K562 (cell line): Measurements from ENCODE around the gene CDCP1. TPM values are rescaled to one million over a fixed set of nuclear protein-coding genes. Genes with fewer than 3 reads are reported as not detected.

Experiments
- ATAC-seq: fragments of 200-7000 bp; cut with Tn5 transposase; 3 replicates; pipeline ENCODE4 v1.9.1; 2020; ENCODE audit warnings: moderate library complexity
- BruUV-seq: library from RNA; stranded (reverse); fragments of 400-500 nt; replicated peaks from 2 replicates; lab custom pipeline; 2021; lab: Mats Ljungman, UMichigan
- CTCF ChIA-PET: fragments of 300-600 bp; formaldehyde crosslinking; extraction: SDS; loops from one replicate; lab custom pipeline; 2021; ENCODE audit warnings: low intra/inter-chr PET ratio; lab: Yijun Ruan, JAX
- POLR2A ChIA-PET: fragments of 300-600, 350-650 bp; sonication (Branson Sonifier 250); formaldehyde crosslinking; extraction: SDS; loops from one replicate; lab custom pipeline; 2021; ENCODE audit warnings: antibody characterized with exemption, inconsistent platforms; lab: Yijun Ruan, JAX
- DNase-seq, 4 experiments: peaks; one replicate each; pipeline versions ENCODE4 v3.0.0 to v3.0.0-alpha.2; 2011 to 2018; ENCODE audit warnings: low spot score in 3 of 4, mixed read lengths in 3 of 4; ENCODE audit errors: extremely low read depth in 1 of 4
- FAIRE-seq: peaks from 2 replicates; lab custom pipeline; 2011; peaks lifted over from hg19 to GRCh38; lab: Jason Lieb, UNC
- H2AFZ ChIP-seq: 2 replicates; pipeline ENCODE4 v1.6.0; 2011; ENCODE audit warnings: low read depth, low read length, control low read depth, inconsistent platforms
- H3K27ac ChIP-seq: fragments of 200-600 bp; 3 replicates; pipeline ENCODE4 v1.8.0; 2011; ENCODE audit warnings: low read depth, mild to moderate bottlenecking, control low read depth, inconsistent platforms, low read length, moderate library complexity, mixed read lengths; ENCODE audit errors: extremely low read depth
- H3K27me3 ChIP-seq, 2 experiments: fragments of 300-600 bp in 1 of 2; 2 replicates in 1 of 2; 3 replicates in 1 of 2; pipeline versions ENCODE4 v1.6.0 to v1.8.0; 2011; ENCODE audit warnings: inconsistent platforms in 2 of 2, low read length in 2 of 2, mild to moderate bottlenecking in 1 of 2, mixed read lengths in 1 of 2, moderate library complexity in 1 of 2; ENCODE audit not compliant: control insufficient read depth in 2 of 2, insufficient read depth in 2 of 2
- H3K36me3 ChIP-seq: fragments of 300-600 bp; 3 replicates; pipeline ENCODE4 v1.8.0; 2011; ENCODE audit warnings: mild to moderate bottlenecking, low read length, inconsistent platforms; ENCODE audit not compliant: control insufficient read depth, insufficient read depth
- H3K4me1 ChIP-seq, 2 experiments: fragments of 200-600 bp in 1 of 2; replicated peaks in 1 of 2; 2 replicates in 1 of 2; 3 replicates in 1 of 2; pipeline versions ENCODE4 v1.5.1 to v1.8.0; 2011; ENCODE audit warnings: inconsistent platforms in 2 of 2, low read length in 2 of 2, mild to moderate bottlenecking in 1 of 2, mixed read lengths in 1 of 2, moderate library complexity in 1 of 2; ENCODE audit not compliant: control insufficient read depth in 2 of 2, insufficient read depth in 2 of 2
- H3K4me2 ChIP-seq: 2 replicates; pipeline ENCODE4 v1.6.1; 2011; ENCODE audit warnings: low read length, control low read depth, inconsistent platforms, mixed read lengths; ENCODE audit not compliant: insufficient read depth
- H3K4me3 ChIP-seq: fragments of 200-600 bp; sonication (generic), shearing (Covaris generic); 2 replicates; pipeline ENCODE4 v1.5.1; 2016; ENCODE audit warnings: control low read depth, inconsistent platforms
- H3K79me2 ChIP-seq: fragments of 200-600 bp; 3 replicates; pipeline ENCODE4 v1.8.0; 2011; ENCODE audit warnings: low read length, inconsistent platforms; ENCODE audit not compliant: control insufficient read depth, insufficient read depth
- H3K9ac ChIP-seq, 2 experiments: 2 replicates each; pipeline versions ENCODE4 v1.6.0 to v1.6.1; 2011; ENCODE audit warnings: low read depth in 2 of 2, low read length in 2 of 2, control low read depth in 1 of 2, inconsistent platforms in 1 of 2, mild to moderate bottlenecking in 1 of 2, mixed read lengths in 1 of 2; ENCODE audit not compliant: insufficient read depth in 1 of 2
- H3K9me1 ChIP-seq: one replicate; pipeline ENCODE4 v1.6.0; 2011; ENCODE audit warnings: inconsistent platforms, mild to moderate bottlenecking, low read length, moderate library complexity; ENCODE audit not compliant: control insufficient read depth, insufficient read depth
- H3K9me3 ChIP-seq: replicated peaks from 2 replicates; pipeline ENCODE4 v1.5.1; 2011; ENCODE audit warnings: low read depth, low read length, inconsistent platforms; ENCODE audit not compliant: control insufficient read depth, insufficient read depth
- H4K20me1 ChIP-seq: replicated peaks from 2 replicates; pipeline ENCODE4 v1.6.1; 2011; ENCODE audit warnings: low read length, inconsistent platforms, mixed read lengths; ENCODE audit not compliant: control insufficient read depth, insufficient read depth
- BACH1 ChIP-seq: fragments of 200-800 bp; sonication (Bioruptor generic); IDR thresholded peaks from 2 replicates; pipeline ENCODE4 v1.6.1; 2016; ENCODE audit warnings: missing genetic modification characterization, missing compliant biosample characterization
- ETV6 ChIP-seq, 3 experiments: fragments of 150-350 bp in 1 of 3; sonication (generic) in 1 of 3; formaldehyde crosslinking in 1 of 3; IDR thresholded peaks; 2 replicates each; pipeline versions ENCODE4 v1.6.1 to v1.8.0; 2014 to 2022; ENCODE audit warnings: borderline replicate concordance in 2 of 3, low read depth in 2 of 3, antibody characterized with exemption in 1 of 3, low read length in 1 of 3, mild to moderate bottlenecking in 1 of 3, missing genetic modification reagents in 1 of 3
- GTF2A2 ChIP-seq: IDR thresholded peaks from 2 replicates; pipeline ENCODE4 v1.6.1; 2016; ENCODE audit warnings: mild to moderate bottlenecking, missing genetic modification characterization, missing compliant biosample characterization
- MIER1 ChIP-seq: fragments of 450-650 bp; IDR thresholded peaks from 2 replicates; pipeline ENCODE4 v1.6.1; 2016; ENCODE audit warnings: antibody characterized with exemption, mild to moderate bottlenecking, low read depth
- POLR2G ChIP-seq: fragments of 200-400 bp; formaldehyde crosslinking; IDR thresholded peaks from 2 replicates; pipeline ENCODE4 v1.6.1; 2017; ENCODE audit warnings: low read depth, mild to moderate bottlenecking, antibody characterized with exemption, low read length, moderate library complexity
- SAP30 ChIP-seq: fragments of 200-600 bp; sonication (generic); IDR thresholded peaks from 2 replicates; pipeline ENCODE4 v1.6.1; 2012; ENCODE audit warnings: borderline replicate concordance, low read depth, mild to moderate bottlenecking, moderate library complexity, low read length, control low read depth, inconsistent platforms; ENCODE audit not compliant: insufficient read depth, poor library complexity, severe bottlenecking
- SRSF9 ChIP-seq: fragments of 200-400 bp; formaldehyde crosslinking; IDR thresholded peaks from 2 replicates; pipeline ENCODE4 v1.6.1; 2017; ENCODE audit warnings: low read depth, low read length, borderline replicate concordance
- ZNF184 ChIP-seq: sonication (generic); formaldehyde crosslinking; IDR thresholded peaks from 2 replicates; pipeline ENCODE4 v1.5.0; 2020; ENCODE audit warnings: missing genetic modification reagents
- ZNF431 ChIP-seq: sonication (generic); formaldehyde crosslinking; IDR thresholded peaks from 2 replicates; pipeline ENCODE4 v1.8.0; 2022; ENCODE audit warnings: mild to moderate bottlenecking, missing genetic modification reagents
- WGBS: fragments of 100-300 bp; shearing (Covaris generic); methylation state at CpG from one replicate; pipeline ENCODE4 v1.1.6; 2016; ENCODE audit warnings: low coverage, mixed read lengths; ENCODE audit not compliant: insufficient coverage; ENCODE audit errors: missing lambda C conversion rate; 5-methylcytosine and 5-hydroxymethylcytosine counted together
- in situ Hi-C: fragments of 300-500 bp; cut with MboI; formaldehyde crosslinking; loops from 4 replicates; pipeline ENCODE4 v1.15.0; 2018; ENCODE audit warnings: inconsistent platforms, mixed read lengths
- intact Hi-C: fragments of 100-400 bp; cut with micrococcal nuclease; formaldehyde crosslinking; loops from 2 replicates; pipeline ENCODE4 v1.14.2; 2022
- polyA plus RNA-seq, 8 experiments: library from polyadenylated mRNA; depleted of rRNA in 4 of 8; stranded (reverse) in 5 of 8; unstranded in 3 of 8; fragments of >200 nt; fragmentation: Nextera tagmentation in 2 of 8; fragmentation: Illumina TruSeq in 1 of 8; extraction: Ambion mirVana in 2 of 8; extraction: Trizol in 1 of 8; gene quantifications; 2 replicates each; pipeline versions ENCODE4 v1.2.1 to v1.2.3, GENCODE V29; 2011 to 2014; ENCODE audit warnings: inconsistent platforms in 1 of 8, missing spikeins in 1 of 8
- total RNA-seq, 7 experiments: library from RNA; depleted of rRNA in 6 of 7; stranded (reverse); fragments of >200 nt in 6 of 7; fragmentation: Illumina TruSeq in 2 of 7; extraction: Trizol in 2 of 7; gene quantifications; 2 replicates each; pipeline versions ENCODE4 v1.2.1 to v1.2.3, GENCODE V29; 2011 to 2021; ENCODE audit warnings: low replicate concordance in 1 of 7
- TF ChIP-seq, protein P1 (sequence below): fragments of 450-650 bp; IDR thresholded peaks from 2 replicates; pipeline ENCODE4 v1.6.1; 2017; ENCODE audit warnings: antibody characterized with exemption, mild to moderate bottlenecking
- TF ChIP-seq, protein P2 (sequence below): sonication (generic); formaldehyde crosslinking; IDR thresholded peaks from 2 replicates; pipeline ENCODE4 v1.8.0; 2022; ENCODE audit warnings: mild to moderate bottlenecking, missing genetic modification reagents, borderline replicate concordance
- TF ChIP-seq, protein P3 (sequence below): fragments of 450-650 bp; formaldehyde crosslinking; IDR thresholded peaks from 2 replicates; pipeline ENCODE4 v1.4.0; 2022; ENCODE audit warnings: mild to moderate bottlenecking, moderate library complexity

CDCP1 gene
- total and polyA plus RNA-seq, 9 of the 15 experiments (the other 6 are each of a cell fraction or from before 2014, with no cell fraction given) = 3.9 to 16.4 (median 5.2) TPM

DNA sequence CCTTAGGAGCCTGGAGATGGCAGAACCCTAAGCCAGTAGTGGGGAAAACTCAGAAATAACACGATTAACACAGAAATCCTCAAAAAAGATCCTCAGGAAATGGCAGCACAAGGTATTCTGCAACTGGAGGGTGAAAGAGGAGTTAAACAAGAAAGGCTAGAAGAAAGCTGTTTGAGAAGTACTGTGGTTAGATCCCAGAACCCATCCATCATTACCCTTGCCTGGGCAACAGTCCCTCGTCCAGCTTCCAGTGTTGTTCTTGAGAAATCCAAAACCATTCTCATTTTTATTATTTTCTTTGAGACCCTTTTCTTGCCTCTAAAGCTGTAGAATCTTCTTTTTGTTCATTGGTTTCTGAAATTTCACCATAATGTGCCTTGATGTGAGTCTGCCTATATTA lies 2.7 kb upstream of the CDCP1 start:
- CTCF ChIA-PET = no interaction called here

More for the DNA sequence above, 2.7 kb upstream of the CDCP1 start:
- Histone ChIP-seq H4K20me1 (no peaks in the 10 kb centered on the region), H3K9me3 (peaks cover 4% of the 10 kb centered on the region), H3K36me3 (no peaks in the 10 kb centered on the region), H3K27ac (no peak overlapping the region), H3K27me3 (no peaks in the 10 kb centered on the region), H3K4me3 (no peak overlapping the region), H2AFZ (no peak overlapping the region)
- in situ Hi-C loops = no loop called here
- WGBS = 29% methylated on average over 2 of the region's 2 CpGs
- ATAC-seq (no peak), FAIRE-seq (no peak)
- intact Hi-C loops = no loop called here
- POLR2A ChIA-PET = interaction anchor here (0.9 to 1.5 kb wide), 4 partner anchors 9 to 43 kb away, joined by 3 to 7 read pairs (median 4); no protein-coding TSS in a partner anchor
- TF ChIP-seq SRSF9 (no peak), MIER1 (no peak), ETV6 (IDR thresholded peaks at IDR 0.05; ENCODE audit: borderline replicate concordance in 1 of 2, low read depth in 2 of 2, low read length in 1 of 2) (no peak), ETV6 (CRISPR knock-in tag; IDR thresholded peaks at IDR 0.05; ENCODE audit: borderline replicate concordance) (no peak), BACH1 (tag) (no peak), SAP30 (no peak), ZNF431 (CRISPR knock-in tag) (no peak), GTF2A2 (tag) (no peak), POLR2G (no peak), ZNF184 (no peak)
- TF ChIP-seq, protein P1, sequence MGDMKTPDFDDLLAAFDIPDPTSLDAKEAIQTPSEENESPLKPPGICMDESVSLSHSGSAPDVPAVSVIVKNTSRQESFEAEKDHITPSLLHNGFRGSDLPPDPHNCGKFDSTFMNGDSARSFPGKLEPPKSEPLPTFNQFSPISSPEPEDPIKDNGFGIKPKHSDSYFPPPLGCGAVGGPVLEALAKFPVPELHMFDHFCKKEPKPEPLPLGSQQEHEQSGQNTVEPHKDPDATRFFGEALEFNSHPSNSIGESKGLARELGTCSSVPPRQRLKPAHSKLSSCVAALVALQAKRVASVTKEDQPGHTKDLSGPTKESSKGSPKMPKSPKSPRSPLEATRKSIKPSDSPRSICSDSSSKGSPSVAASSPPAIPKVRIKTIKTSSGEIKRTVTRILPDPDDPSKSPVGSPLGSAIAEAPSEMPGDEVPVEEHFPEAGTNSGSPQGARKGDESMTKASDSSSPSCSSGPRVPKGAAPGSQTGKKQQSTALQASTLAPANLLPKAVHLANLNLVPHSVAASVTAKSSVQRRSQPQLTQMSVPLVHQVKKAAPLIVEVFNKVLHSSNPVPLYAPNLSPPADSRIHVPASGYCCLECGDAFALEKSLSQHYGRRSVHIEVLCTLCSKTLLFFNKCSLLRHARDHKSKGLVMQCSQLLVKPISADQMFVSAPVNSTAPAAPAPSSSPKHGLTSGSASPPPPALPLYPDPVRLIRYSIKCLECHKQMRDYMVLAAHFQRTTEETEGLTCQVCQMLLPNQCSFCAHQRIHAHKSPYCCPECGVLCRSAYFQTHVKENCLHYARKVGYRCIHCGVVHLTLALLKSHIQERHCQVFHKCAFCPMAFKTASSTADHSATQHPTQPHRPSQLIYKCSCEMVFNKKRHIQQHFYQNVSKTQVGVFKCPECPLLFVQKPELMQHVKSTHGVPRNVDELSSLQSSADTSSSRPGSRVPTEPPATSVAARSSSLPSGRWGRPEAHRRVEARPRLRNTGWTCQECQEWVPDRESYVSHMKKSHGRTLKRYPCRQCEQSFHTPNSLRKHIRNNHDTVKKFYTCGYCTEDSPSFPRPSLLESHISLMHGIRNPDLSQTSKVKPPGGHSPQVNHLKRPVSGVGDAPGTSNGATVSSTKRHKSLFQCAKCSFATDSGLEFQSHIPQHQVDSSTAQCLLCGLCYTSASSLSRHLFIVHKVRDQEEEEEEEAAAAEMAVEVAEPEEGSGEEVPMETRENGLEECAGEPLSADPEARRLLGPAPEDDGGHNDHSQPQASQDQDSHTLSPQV = no peak
- TF ChIP-seq, protein P2, sequence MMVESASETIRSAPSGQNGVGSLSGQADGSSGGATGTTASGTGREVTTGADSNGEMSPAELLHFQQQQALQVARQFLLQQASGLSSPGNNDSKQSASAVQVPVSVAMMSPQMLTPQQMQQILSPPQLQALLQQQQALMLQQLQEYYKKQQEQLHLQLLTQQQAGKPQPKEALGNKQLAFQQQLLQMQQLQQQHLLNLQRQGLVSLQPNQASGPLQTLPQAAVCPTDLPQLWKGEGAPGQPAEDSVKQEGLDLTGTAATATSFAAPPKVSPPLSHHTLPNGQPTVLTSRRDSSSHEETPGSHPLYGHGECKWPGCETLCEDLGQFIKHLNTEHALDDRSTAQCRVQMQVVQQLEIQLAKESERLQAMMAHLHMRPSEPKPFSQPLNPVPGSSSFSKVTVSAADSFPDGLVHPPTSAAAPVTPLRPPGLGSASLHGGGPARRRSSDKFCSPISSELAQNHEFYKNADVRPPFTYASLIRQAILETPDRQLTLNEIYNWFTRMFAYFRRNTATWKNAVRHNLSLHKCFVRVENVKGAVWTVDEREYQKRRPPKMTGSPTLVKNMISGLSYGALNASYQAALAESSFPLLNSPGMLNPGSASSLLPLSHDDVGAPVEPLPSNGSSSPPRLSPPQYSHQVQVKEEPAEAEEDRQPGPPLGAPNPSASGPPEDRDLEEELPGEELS (CRISPR knock-in tag) = no peak
- TF ChIP-seq, protein P3, sequence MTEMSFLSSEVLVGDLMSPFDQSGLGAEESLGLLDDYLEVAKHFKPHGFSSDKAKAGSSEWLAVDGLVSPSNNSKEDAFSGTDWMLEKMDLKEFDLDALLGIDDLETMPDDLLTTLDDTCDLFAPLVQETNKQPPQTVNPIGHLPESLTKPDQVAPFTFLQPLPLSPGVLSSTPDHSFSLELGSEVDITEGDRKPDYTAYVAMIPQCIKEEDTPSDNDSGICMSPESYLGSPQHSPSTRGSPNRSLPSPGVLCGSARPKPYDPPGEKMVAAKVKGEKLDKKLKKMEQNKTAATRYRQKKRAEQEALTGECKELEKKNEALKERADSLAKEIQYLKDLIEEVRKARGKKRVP = no peak
- TF ChIP-seq, all 486 proteins: peak for 0
- no peak overlapping the region for H3K9ac ChIP-seq
- no peak for DNase-seq
- peaks cover 9 to 11% of the 10 kb centered on the region in 2 experiments for H3K4me1 ChIP-seq
- no peaks in the 10 kb centered on the region for H3K9me1 ChIP-seq
- H3K79me2 ChIP-seq = peaks cover 19% of the 10 kb centered on the region
- H3K4me2 ChIP-seq = no peak overlapping the region
- BruUV-seq = no TSS peak
